ENCODE data around the gene DACT3.

DNA sequence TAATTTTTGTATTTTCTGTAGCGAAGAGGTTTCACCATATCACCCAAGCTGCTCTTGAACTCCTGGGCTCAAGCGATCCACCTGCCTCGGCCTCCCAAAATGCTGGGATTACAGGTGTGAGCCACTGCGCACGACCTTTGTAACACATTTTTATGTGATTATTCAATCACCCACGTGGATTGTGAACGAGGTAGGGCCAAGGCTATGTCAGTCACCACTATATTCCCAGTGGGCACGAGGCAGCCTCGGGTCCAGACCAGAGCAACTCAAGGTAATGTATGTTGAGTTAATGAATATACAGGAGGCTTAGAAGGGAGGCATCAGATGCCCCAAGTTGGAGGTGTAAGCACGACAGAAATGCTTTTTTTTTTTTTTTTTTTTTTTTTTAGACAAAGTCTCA is 45.0 kb downstream of the DACT3 start:
- TF ChIP-seq, protein P1, sequence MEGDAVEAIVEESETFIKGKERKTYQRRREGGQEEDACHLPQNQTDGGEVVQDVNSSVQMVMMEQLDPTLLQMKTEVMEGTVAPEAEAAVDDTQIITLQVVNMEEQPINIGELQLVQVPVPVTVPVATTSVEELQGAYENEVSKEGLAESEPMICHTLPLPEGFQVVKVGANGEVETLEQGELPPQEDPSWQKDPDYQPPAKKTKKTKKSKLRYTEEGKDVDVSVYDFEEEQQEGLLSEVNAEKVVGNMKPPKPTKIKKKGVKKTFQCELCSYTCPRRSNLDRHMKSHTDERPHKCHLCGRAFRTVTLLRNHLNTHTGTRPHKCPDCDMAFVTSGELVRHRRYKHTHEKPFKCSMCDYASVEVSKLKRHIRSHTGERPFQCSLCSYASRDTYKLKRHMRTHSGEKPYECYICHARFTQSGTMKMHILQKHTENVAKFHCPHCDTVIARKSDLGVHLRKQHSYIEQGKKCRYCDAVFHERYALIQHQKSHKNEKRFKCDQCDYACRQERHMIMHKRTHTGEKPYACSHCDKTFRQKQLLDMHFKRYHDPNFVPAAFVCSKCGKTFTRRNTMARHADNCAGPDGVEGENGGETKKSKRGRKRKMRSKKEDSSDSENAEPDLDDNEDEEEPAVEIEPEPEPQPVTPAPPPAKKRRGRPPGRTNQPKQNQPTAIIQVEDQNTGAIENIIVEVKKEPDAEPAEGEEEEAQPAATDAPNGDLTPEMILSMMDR (IDR thresholded peaks at IDR 0.05) = no peak
- TF ChIP-seq EZH2 (IDR thresholded peaks at IDR 0.05) = no peak

Measured in neural progenitor cell (in vitro differentiated cells).